ENCODE results near the gene TMC8.
"Not testable (repeated sequence)": the region's sequence is repeated elsewhere in the genome, so short reads cannot be mapped to it uniquely, and the experiment has no call there.

The TMC8 gene

DNA sequence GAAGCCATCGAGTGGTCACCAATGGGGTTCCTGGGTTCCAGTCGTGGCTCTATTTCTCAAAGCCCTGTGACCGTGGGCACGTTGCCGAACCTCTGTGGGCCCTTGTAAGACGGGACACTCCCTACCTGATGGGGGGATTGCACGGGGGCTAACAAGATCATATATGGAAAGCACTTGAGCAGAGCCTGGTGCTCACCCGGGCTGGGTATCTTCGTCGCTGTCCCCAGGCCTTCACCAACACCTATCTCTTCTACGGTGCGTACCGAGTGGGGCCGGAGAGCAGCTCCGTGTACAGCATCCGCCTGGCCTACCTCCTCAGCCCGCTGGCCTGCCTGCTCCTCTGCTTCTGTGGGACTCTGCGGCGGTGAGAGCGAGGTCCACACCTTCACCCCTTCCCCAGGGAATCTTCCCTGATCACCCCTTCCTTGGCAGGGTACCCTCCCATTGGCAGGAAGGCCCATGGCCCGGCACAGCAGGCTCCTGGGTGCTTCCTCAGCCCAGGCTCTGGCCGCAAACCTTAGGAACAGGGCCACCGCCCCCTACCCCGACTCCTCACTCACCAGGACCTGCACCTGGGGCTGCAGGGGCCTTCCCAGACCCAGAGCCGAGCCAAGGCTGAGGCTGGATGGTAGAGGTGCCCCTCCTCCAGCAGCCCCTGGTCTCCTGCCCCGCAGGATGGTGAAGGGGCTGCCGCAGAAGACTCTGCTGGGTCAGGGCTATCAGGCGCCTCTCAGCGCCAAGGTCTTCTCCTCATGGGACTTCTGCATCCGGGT, 2.8 kb downstream of the TMC8 start:
- TF ChIP-seq, protein P1, sequence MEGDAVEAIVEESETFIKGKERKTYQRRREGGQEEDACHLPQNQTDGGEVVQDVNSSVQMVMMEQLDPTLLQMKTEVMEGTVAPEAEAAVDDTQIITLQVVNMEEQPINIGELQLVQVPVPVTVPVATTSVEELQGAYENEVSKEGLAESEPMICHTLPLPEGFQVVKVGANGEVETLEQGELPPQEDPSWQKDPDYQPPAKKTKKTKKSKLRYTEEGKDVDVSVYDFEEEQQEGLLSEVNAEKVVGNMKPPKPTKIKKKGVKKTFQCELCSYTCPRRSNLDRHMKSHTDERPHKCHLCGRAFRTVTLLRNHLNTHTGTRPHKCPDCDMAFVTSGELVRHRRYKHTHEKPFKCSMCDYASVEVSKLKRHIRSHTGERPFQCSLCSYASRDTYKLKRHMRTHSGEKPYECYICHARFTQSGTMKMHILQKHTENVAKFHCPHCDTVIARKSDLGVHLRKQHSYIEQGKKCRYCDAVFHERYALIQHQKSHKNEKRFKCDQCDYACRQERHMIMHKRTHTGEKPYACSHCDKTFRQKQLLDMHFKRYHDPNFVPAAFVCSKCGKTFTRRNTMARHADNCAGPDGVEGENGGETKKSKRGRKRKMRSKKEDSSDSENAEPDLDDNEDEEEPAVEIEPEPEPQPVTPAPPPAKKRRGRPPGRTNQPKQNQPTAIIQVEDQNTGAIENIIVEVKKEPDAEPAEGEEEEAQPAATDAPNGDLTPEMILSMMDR (IDR thresholded peaks at IDR 0.05; ENCODE audit: low read depth, low read length) = no peak
- DNase-seq (ENCODE audit: extremely low read depth, low read depth) = no peak

DNA sequence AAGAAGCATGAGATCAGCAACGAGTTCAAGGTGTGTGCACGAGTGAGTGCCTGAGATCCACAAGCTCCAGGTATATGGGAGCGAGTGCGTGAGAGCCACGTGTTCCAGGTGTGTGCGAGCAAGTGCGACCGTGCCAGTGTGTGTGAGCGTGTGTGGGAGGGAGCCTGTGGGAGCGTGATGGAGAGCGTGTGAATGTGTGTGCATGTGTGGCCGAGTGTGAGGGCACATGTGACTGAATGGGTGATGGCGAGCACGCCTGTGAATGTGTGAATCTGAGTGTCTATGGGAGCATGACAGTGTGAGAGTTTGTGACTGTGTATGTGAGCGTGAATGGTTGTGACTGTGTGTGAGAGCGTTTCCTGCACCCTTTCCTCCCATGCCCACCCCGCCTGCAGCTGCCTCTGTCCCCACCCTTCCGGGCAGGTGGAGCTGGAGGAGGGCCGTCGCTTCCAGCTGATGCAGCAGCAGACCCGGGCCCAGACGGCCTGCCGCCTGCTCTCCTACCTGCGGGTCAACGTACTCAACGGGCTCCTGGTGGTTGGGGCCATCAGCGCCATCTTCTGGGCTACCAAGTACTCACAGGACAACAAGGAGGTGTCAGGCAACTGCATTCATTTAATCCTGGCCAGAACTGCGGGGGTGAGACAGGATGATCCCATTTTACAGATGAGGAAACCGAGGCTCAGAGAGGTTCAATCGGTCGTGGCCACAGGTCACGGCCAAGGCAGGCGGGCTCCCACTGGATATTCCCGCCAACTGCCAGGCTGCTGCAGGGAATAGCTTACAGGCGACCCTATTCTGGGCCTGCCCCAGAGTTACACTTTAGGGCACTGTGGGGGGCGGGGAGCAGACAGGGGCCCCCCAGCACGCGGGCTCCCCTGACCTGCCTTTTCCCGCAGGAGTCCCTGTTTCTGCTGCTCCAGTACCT, 3.7 kb downstream of the TMC8 start:
- DNase-seq (ENCODE audit: extremely low read depth, low read depth) = no peak

DNA sequence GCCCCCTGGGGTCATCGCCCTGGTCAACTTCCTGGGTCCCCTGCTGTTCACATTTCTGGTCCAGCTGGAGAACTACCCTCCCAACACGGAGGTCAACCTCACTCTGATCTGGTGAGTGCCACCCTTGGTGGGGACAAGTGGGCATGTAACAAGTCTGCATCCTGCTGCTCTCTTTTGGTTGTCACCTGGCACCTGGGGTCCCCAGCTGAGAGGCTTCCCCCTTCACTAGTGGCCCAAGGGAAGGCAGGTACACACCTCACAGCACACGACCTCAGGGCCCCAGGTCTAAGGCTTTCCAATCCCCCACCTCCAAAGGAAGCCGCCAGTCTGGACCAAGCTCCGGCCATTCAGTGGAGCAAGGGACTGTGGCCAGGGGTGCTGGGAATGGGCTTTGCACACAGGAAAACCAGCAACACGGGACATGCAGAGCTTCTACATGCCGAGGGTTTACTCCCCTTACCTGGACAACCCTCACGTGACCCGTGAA, 4.4 kb downstream of the TMC8 start:
- TF ChIP-seq, protein P1 (IDR thresholded peaks at IDR 0.05; ENCODE audit: low read depth, low read length) = no peak
- no peak for DNase-seq (ENCODE audit: extremely low read depth, low read depth)

More for the DNA sequence above, 3.7 kb downstream of the TMC8 start:
- TF ChIP-seq, protein P1 (IDR thresholded peaks at IDR 0.05; ENCODE audit: low read depth, low read length) = peak; percentile 34

DNA sequence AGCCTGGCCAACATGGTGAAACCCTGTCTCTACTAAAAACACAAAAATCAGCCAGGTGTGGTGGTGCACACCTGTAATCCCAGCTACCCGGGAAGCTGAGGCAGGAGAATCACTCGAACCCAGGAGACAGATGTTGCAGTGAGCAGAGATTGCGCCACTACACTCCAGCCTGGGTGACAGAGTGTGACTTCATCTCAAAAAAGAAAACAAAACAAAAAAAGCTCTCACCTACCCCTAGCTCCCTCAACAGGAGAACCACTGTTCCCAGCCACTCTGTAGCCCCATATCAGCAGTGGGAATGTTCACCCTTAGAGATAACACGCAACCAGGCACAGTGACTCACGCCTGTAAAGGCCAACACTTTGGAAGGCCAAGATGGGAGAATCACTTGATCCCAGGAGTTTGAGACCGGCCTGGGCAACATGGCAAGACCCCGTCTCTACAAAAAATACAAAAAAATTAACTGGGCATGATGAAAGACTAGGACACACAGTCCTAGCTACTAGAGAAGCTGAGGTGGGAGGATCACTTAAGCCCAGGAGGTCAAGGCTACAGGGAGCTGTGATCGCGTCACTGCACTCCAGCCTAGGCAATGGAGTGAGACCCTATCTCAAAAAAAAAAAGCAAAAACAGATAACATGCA, 5.4 kb downstream of the TMC8 start:
- DNase-seq (ENCODE audit: extremely low read depth, low read depth) = no peak

DNA sequence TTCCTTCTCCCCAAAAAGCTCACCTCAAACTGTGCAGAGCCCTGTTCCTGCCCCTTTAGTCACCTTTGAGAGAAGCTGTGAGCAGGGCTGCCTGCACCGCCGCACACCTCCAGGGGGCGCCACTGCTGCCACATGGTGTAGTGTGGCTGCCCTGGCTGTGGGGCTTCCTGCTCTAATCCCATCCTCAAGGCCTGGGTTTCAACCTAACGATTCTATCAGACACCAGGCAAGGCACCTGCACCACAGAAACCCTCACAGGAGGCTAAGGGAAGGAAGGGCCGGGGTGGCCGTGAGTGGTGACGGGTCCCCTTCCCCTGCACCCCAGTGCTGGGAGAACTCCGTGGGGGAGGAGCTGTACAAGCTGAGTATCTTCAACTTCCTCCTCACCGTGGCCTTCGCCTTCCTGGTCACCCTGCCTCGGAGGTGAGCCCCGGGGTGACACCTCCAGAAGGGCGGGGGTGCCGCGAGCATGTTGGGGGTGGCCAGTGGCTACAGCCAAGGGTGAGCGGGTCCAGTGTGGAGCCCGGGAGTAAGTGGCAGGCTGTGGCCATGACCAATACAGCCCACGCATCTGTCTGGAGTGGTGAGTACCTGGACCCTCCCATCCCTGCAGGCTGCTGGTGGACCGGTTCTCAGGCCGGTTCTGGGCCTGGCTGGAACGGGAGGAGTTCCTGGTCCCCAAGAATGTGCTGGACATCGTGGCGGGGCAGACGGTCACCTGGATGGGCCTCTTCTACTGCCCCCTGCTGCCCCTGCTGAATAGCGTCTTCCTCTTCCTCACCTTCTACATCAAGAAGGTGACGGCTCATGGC, 7.0 kb downstream of the TMC8 start:
- DNase-seq (ENCODE audit: extremely low read depth, low read depth) = no peak
- TF ChIP-seq, protein P1 (IDR thresholded peaks at IDR 0.05; ENCODE audit: low read depth, low read length) = peak; percentile 19

More for the DNA sequence above, 5.4 kb downstream of the TMC8 start:
- TF ChIP-seq, protein P1 (IDR thresholded peaks at IDR 0.05; ENCODE audit: low read depth, low read length) = no peak

DNA sequence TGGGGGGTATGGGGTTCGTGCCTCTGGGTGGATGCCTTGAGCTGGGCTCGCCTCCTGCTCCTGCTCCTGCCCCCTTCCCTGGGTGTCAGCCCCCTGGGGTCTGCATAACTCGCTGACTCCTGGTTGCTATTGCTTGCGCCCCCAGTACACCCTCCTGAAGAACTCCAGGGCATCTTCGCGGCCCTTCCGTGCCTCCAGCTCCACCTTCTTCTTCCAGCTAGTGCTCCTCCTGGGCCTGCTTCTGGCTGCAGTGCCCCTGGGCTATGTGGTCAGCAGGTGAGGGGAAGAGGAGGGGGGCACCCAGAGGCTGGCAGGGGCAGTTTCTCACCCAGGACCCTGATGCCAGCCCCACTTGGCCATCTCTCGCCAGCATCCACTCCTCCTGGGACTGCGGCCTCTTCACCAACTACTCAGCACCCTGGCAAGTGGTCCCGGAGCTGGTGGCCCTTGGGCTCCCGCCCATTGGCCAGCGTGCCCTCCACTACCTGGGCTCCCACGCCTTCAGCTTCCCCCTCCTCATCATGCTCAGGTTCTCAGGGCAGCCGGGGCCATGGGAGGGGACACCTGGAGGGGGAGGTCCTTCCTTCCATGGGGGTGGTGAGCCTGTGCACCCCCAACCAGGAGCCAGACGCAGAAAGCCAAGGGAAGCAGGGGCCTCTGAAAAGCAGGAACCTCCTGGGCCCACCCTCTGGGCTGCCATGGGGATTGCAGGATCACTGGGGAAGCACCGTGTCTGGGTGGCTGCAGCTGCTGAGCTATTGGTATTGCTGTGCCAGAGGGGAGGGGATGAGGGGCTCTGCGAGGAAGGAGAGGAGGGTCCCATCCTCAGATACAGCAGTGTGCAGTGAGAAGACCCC, 7.9 kb downstream of the TMC8 start:
- TF ChIP-seq, protein P1 (IDR thresholded peaks at IDR 0.05; ENCODE audit: low read depth, low read length) = no peak
- no peak for DNase-seq (ENCODE audit: extremely low read depth, low read depth)

DNA sequence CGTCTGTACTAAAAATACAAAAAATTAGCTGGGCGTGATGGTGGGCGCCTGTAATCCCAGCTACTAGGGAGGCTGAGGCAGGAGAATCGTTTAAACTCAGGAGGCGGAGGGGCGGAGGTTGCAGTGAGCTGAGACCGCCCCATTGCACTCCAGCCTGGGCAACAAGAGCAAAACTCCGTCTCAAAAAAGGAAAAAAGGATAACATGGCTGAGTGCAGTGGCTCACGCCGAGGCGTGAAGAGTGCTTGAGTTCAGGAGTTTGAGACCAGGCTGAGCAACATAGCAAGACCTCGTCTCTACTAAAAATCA, 9.2 kb downstream of the TMC8 start:
- DNase-seq (ENCODE audit: extremely low read depth, low read depth) = not testable (repeated sequence)

Measured in AG09319 (cell line).